CD1c-positive myeloid dendritic cell (primary cell): ENCODE data around the gene C15orf39.
"Not testable (repeated sequence)": the region's sequence is repeated elsewhere in the genome, so short reads cannot be mapped to it uniquely, and the experiment has no call there.

Experiments used
- DNase-seq: peaks from one replicate; pipeline ENCODE4 v3.0.0-alpha.2; 2016; ENCODE audit errors: extremely low spot score

The C15orf39 gene

GRCh38 chr15:75230551-75231371 lies 29.1 kb downstream of the C15orf39 start:
- no peak for DNase-seq

- no peak for DNase-seq
Measured at GRCh38 chr15:75231836-75232235, 30.2 kb downstream of the C15orf39 start.

GRCh38 chr15:75232252-75232813 lies 30.7 kb downstream of the C15orf39 start:
- no peak for DNase-seq

- no peak for DNase-seq
Measured at GRCh38 chr15:75232826-75233503, 31.3 kb downstream of the C15orf39 start.

- DNase-seq: no peak
Measured at GRCh38 chr15:75233504-75234190, 32.0 kb downstream of the C15orf39 start.

- no peak for DNase-seq
Measured at GRCh38 chr15:75234191-75234810, 32.6 kb downstream of the C15orf39 start.

- no peak for DNase-seq
Measured at GRCh38 chr15:75235051-75235673, 33.5 kb downstream of the C15orf39 start.

GRCh38 chr15:75235760-75236729 lies 34.4 kb downstream of the C15orf39 start:
- no peak for DNase-seq

- no peak for DNase-seq
Measured at GRCh38 chr15:75237316-75237982, 35.8 kb downstream of the C15orf39 start.

GRCh38 chr15:75238150-75238549 lies 36.5 kb downstream of the C15orf39 start:
- DNase-seq: no peak

- not testable (repeated sequence) for DNase-seq
Measured at GRCh38 chr15:75245741-75246140, 44.1 kb downstream of the C15orf39 start.

GRCh38 chr15:75248991-75249390 lies 47.3 kb downstream of the C15orf39 start:
- not testable (repeated sequence) for DNase-seq

- DNase-seq: no peak
Measured at GRCh38 chr15:75249726-75250125, 48.0 kb downstream of the C15orf39 start.

GRCh38 chr15:75251343-75251742 lies 49.7 kb downstream of the C15orf39 start:
- not testable (repeated sequence) for DNase-seq

GRCh38 chr15:75252285-75252684 lies 50.6 kb downstream of the C15orf39 start:
- not testable (repeated sequence) for DNase-seq

GRCh38 chr15:75258034-75258433 lies 56.4 kb downstream of the C15orf39 start, which contains the start of gene GOLGA6C:
TSS of gene GOLGA6C (plus strand) at chr15:75258334. CDS start at chr15:75258599, 265 bp downstream.
- not testable (repeated sequence) for DNase-seq

GRCh38 chr15:75258620-75259343 lies 57.1 kb downstream of the C15orf39 start:
- DNase-seq: not testable (repeated sequence)

GRCh38 chr15:75259873-75260272 lies 58.2 kb downstream of the C15orf39 start:
- DNase-seq: not testable (repeated sequence)
